ENCODE results near the gene GNB3. TPM values are rescaled to one million over a fixed set of nuclear protein-coding genes. Genes with fewer than 3 reads are reported as not detected.

GNB3 gene
- total and polyA plus RNA-seq, 8 donors = 0.87 to 11.1 (median 2.7) TPM; not detected in 1

GRCh38 chr12:6817098-6817497, 23.6 kb upstream of the GNB3 start:
- 60 to 81% (median 69%) methylated on average over 7 to 8 of the region's 8 CpGs for WGBS, 5 donors
- Histone ChIP-seq H3K4me1 (peaks cover 10 to 14% (median 13%) of the 10 kb centered on the region in 4 donors), H3K27ac (no peak overlapping the region), H3K27me3 (peaks cover 0 to 35% (median 9%) of the 10 kb centered on the region in 3 donors), H3K9me3 (no peaks in the 10 kb centered on the region), H3K4me3 (no peak overlapping the region), H3K36me3 (peaks cover 0 to 4% (median 0%) of the 10 kb centered on the region in 4 donors)
- TF ChIP-seq EP300 (IDR thresholded peaks at IDR 0.05) (no peak), POLR2AphosphoS5 (IDR thresholded peaks at IDR 0.05) (no peak), CTCF (IDR thresholded peaks at IDR 0.05) (no peak), POLR2A (IDR thresholded peaks at IDR 0.05) (no peak)
- intact Hi-C loops (cut with DNase I; ENCODE audit: low total_unique reads) = no loop called here
- no peak for DNase-seq

GRCh38 chr12:6817662-6818157, 23.0 kb upstream of the GNB3 start:
- H3K36me3 ChIP-seq = peaks cover 0 to 4% (median 0%) of the 10 kb centered on the region in 4 donors
- no peak overlapping the region for H3K4me3 ChIP-seq
- intact Hi-C loops (cut with DNase I; ENCODE audit: low total_unique reads) = no loop called here
- H3K9me3 ChIP-seq = no peaks in the 10 kb centered on the region
- peaks cover 0 to 41% (median 14%) of the 10 kb centered on the region in 3 donors for H3K27me3 ChIP-seq
- WGBS, 5 donors = 81 to 92% (median 85%) methylated on average over 20 of the region's 20 CpGs
- no peak overlapping the region for H3K27ac ChIP-seq
- no peak for TF ChIP-seq POLR2AphosphoS5 (IDR thresholded peaks at IDR 0.05)
- no peak for TF ChIP-seq EP300 (IDR thresholded peaks at IDR 0.05)
- no peak for TF ChIP-seq POLR2A (IDR thresholded peaks at IDR 0.05)
- TF ChIP-seq CTCF (IDR thresholded peaks at IDR 0.05) = no peak
- no peak for DNase-seq
- H3K4me1 ChIP-seq = peaks cover 14 to 20% (median 18%) of the 10 kb centered on the region in 4 donors

- no peak for TF ChIP-seq POLR2A (IDR thresholded peaks at IDR 0.05)
- TF ChIP-seq EP300 (IDR thresholded peaks at IDR 0.05) = no peak
- TF ChIP-seq POLR2AphosphoS5 (IDR thresholded peaks at IDR 0.05) = no peak
- TF ChIP-seq CTCF (IDR thresholded peaks at IDR 0.05) = no peak
- H3K4me3 ChIP-seq = no peak overlapping the region
- WGBS, 5 donors = 36 to 60% (median 48%) methylated on average over 10 of the region's 10 CpGs
- intact Hi-C loops (cut with DNase I; ENCODE audit: low total_unique reads) = no loop called here
- H3K9me3 ChIP-seq = no peaks in the 10 kb centered on the region
- no peak overlapping the region for H3K27ac ChIP-seq
- H3K4me1 ChIP-seq = peaks cover 14 to 20% (median 19%) of the 10 kb centered on the region in 4 donors
- peaks cover 0 to 4% (median 0%) of the 10 kb centered on the region in 4 donors for H3K36me3 ChIP-seq
- DNase-seq = peak in 1 of 2 donors; percentile 27
- peaks cover 0 to 46% (median 19%) of the 10 kb centered on the region in 3 donors for H3K27me3 ChIP-seq
These were observed 22.5 kb upstream of the GNB3 start for GRCh38 chr12:6818222-6818621.

GRCh38 chr12:6818645-6819044, 22.1 kb upstream of the GNB3 start:
- Histone ChIP-seq H3K36me3 (peaks cover 0 to 4% (median 0%) of the 10 kb centered on the region in 4 donors), H3K27ac (no peak overlapping the region), H3K4me1 (peaks cover 14 to 20% (median 19%) of the 10 kb centered on the region in 4 donors), H3K4me3 (no peak overlapping the region), H3K9me3 (no peaks in the 10 kb centered on the region), H3K27me3 (peaks cover 0 to 50% (median 24%) of the 10 kb centered on the region in 3 donors)
- intact Hi-C loops (cut with DNase I; ENCODE audit: low total_unique reads) = no loop called here
- 70 to 87% (median 77%) methylated on average over 4 to 5 of the region's 5 CpGs for WGBS, 5 donors
- no peak for TF ChIP-seq POLR2A (IDR thresholded peaks at IDR 0.05)
- peak in 1 of 2 donors; percentile 18 for DNase-seq

All from stomach (tissue), 9 donors.